ENCODE results near the gene TNS4. TPM values are rescaled to one million over a fixed set of nuclear protein-coding genes. Genes with fewer than 3 reads are reported as not detected.

TNS4 gene
- polyA plus RNA-seq, 2 of the 4 experiments (the other 2 are of a cell fraction) = 24.2 to 73.5 TPM

DNA sequence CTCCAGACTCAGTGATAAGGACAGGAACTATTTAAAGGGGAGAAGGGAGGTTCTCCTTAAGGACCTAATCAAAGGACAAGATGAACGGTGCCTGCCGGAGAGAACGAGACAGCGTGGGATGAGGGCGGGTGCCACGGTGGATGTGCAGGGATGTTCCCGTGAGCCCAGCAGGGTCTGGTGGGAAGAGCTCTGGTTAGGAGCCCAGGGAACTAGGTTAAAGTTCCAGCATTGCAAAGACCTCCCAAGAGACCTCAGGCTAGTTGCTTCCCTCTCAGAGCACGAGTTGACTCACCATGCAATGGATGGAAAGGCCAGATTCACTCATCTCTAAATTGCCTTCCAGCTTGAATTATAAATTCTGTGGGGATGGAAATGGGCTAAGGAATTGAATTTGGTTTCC lies 49.2 kb upstream of the TNS4 start (continued):
- TF ChIP-seq FOSL2 (IDR thresholded peaks at IDR 0.05) = no peak
- TF ChIP-seq FOSL2 (CRISPR knock-in tag; IDR thresholded peaks at IDR 0.05) = 0 out of 2 replicates have a peak, but pooled peaks have one; percentile 1

GRCh38 chr17:40548982-40549685 lies 47.7 kb upstream of the TNS4 start:
- ATAC-seq = peak; percentile 42 to 69
- FAIRE-seq = peak; percentile 93
- Histone ChIP-seq H3K4me1 (peaks cover 83% of the 10 kb centered on the region), H3K4me3 (no peak overlapping the region), H3K9me3 (no peaks in the 10 kb centered on the region), H3K27ac (peak overlapping the region; percentile 95 to 99), H3K4me2 (peak overlapping the region; percentile 79)
- CTCF ChIA-PET = interaction anchor here (0.6 to 36.6 kb wide), 17 partner anchors 5 to 1114 kb away, joined by 3 to 1144 read pairs (median 5); partner anchors contain the start of genes CCR7 and TOP2A
- WGBS (ENCODE audit: missing lambda C conversion rate) = 4% methylated on average over 9 of the region's 9 CpGs
- peak; percentile 82 to 99 for DNase-seq (ENCODE audit: low read depth in 1 of 2, low spot score in 1 of 2)
- POLR2A ChIA-PET = interaction anchor here (0.6 to 5.3 kb wide), 20 partner anchors 10 to 1140 kb away, joined by 3 to 51 read pairs (median 4); partner anchors contain the start of gene EIF1
- TF ChIP-seq MAZ (IDR thresholded peaks at IDR 0.05; ENCODE audit: borderline replicate concordance, low read depth, low read length) = no peak
- no peak; the same call in 1 of the 2 replicates for TF ChIP-seq REST (IDR thresholded peaks at IDR 0.05)
- TF ChIP-seq FOXS1 (CRISPR knock-in tag; IDR thresholded peaks at IDR 0.05) = peak; percentile 86
- TF ChIP-seq EHMT2 (IDR thresholded peaks at IDR 0.05; ENCODE audit: low read depth) = no peak
- TF ChIP-seq JUNB (IDR thresholded peaks at IDR 0.05) = peak; percentile 92
- TF ChIP-seq PHF8 (IDR thresholded peaks at IDR 0.05; ENCODE audit: borderline replicate concordance, low read depth) = no peak
- TF ChIP-seq, protein P1, sequence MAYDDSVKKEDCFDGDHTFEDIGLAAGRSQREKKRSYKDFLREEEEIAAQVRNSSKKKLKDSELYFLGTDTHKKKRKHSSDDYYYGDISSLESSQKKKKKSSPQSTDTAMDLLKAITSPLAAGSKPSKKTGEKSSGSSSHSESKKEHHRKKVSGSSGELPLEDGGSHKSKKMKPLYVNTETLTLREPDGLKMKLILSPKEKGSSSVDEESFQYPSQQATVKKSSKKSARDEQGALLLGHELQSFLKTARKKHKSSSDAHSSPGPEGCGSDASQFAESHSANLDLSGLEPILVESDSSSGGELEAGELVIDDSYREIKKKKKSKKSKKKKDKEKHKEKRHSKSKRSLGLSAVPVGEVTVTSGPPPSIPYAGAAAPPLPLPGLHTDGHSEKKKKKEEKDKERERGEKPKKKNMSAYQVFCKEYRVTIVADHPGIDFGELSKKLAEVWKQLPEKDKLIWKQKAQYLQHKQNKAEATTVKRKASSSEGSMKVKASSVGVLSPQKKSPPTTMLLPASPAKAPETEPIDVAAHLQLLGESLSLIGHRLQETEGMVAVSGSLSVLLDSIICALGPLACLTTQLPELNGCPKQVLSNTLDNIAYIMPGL (CRISPR knock-in tag; IDR thresholded peaks at IDR 0.05; ENCODE audit: borderline replicate concordance) = no peak; the same call in 1 of the 2 replicates
- TF ChIP-seq CHD2 (IDR thresholded peaks at IDR 0.05; ENCODE audit: low read length, partially characterized antibody) = no peak
- TF ChIP-seq HEYL (CRISPR knock-in tag; IDR thresholded peaks at IDR 0.05) = peak; percentile 91
- peak; percentile 93 for TF ChIP-seq RARB (CRISPR knock-in tag; IDR thresholded peaks at IDR 0.05)
- peak; percentile 47; the same call in 1 of the 2 replicates for TF ChIP-seq NPAS2 (CRISPR knock-in tag; IDR thresholded peaks at IDR 0.05; ENCODE audit: borderline replicate concordance)
- TF ChIP-seq ZNF302 (CRISPR knock-in tag; IDR thresholded peaks at IDR 0.05) = peak; percentile 71; the same call in 1 of the 2 replicates
- TF ChIP-seq RNF2 (IDR thresholded peaks at IDR 0.05; ENCODE audit: borderline replicate concordance, low read depth) = no peak
- peak; percentile 58 for TF ChIP-seq SMC3 (IDR thresholded peaks at IDR 0.05)
- peak; percentile 93 for TF ChIP-seq EHF (CRISPR knock-in tag; IDR thresholded peaks at IDR 0.05)
- peak; percentile 69 for TF ChIP-seq MYC (IDR thresholded peaks at IDR 0.05; ENCODE audit: borderline replicate concordance, low read length)
- no peak for TF ChIP-seq NR3C1 (IDR thresholded peaks at IDR 0.05)
- TF ChIP-seq RAD21 (conservative IDR thresholded peaks at IDR 0.05 in 1 of 2, IDR thresholded peaks at IDR 0.05 in 1 of 2) = peak in 1 of 2 experiments; percentile 29; a peak in 3 of 5 replicates
- TF ChIP-seq ZC3H11A (IDR thresholded peaks at IDR 0.05) = no peak
- peak; percentile 99 for TF ChIP-seq GATA3 (IDR thresholded peaks at IDR 0.05; ENCODE audit: borderline replicate concordance)
- TF ChIP-seq, protein P2, sequence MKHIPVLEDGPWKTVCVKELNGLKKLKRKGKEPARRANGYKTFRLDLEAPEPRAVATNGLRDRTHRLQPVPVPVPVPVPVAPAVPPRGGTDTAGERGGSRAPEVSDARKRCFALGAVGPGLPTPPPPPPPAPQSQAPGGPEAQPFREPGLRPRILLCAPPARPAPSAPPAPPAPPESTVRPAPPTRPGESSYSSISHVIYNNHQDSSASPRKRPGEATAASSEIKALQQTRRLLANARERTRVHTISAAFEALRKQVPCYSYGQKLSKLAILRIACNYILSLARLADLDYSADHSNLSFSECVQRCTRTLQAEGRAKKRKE (CRISPR knock-in tag; IDR thresholded peaks at IDR 0.05; ENCODE audit: low read depth) = peak; percentile 96
- peak; percentile 91 for TF ChIP-seq ZSCAN20 (CRISPR knock-in tag; IDR thresholded peaks at IDR 0.05)
- no peak for TF ChIP-seq NFE2L2 (conservative IDR thresholded peaks at IDR 0.05; ENCODE audit: low read length)
- TF ChIP-seq POLR2A (IDR thresholded peaks at IDR 0.05; ENCODE audit: low read length) = no peak; the same call in 1 of the 2 replicates
- TF ChIP-seq HOXB13 (CRISPR knock-in tag; IDR thresholded peaks at IDR 0.05; ENCODE audit: low read depth) = peak; percentile 91
- TF ChIP-seq KDM5A (IDR thresholded peaks at IDR 0.05) = no peak
- TF ChIP-seq, protein P3, sequence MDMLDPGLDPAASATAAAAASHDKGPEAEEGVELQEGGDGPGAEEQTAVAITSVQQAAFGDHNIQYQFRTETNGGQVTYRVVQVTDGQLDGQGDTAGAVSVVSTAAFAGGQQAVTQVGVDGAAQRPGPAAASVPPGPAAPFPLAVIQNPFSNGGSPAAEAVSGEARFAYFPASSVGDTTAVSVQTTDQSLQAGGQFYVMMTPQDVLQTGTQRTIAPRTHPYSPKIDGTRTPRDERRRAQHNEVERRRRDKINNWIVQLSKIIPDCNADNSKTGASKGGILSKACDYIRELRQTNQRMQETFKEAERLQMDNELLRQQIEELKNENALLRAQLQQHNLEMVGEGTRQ (IDR thresholded peaks at IDR 0.05) = no peak; the same call in 1 of the 2 replicates
- peak; percentile 90 for TF ChIP-seq HOXB5 (CRISPR knock-in tag; IDR thresholded peaks at IDR 0.05)
- peak; percentile 53; the same call in 1 of the 2 replicates for TF ChIP-seq FOSB (CRISPR knock-in tag; IDR thresholded peaks at IDR 0.05)
- TF ChIP-seq HDAC2 (IDR thresholded peaks at IDR 0.05) = no peak
- TF ChIP-seq KDM1A (IDR thresholded peaks at IDR 0.05; ENCODE audit: low read depth) = no peak
